NCI-H146 (cell line): ENCODE data around the gene KIF2A.
A peak's percentile ranks its signal among the peaks of the same experiment; 100 is the strongest.

Experiments
- DNase-seq: peaks from one replicate; lab custom pipeline; 2025; lab: John Stamatoyannopoulos, UW

KIF2A gene

DNA sequence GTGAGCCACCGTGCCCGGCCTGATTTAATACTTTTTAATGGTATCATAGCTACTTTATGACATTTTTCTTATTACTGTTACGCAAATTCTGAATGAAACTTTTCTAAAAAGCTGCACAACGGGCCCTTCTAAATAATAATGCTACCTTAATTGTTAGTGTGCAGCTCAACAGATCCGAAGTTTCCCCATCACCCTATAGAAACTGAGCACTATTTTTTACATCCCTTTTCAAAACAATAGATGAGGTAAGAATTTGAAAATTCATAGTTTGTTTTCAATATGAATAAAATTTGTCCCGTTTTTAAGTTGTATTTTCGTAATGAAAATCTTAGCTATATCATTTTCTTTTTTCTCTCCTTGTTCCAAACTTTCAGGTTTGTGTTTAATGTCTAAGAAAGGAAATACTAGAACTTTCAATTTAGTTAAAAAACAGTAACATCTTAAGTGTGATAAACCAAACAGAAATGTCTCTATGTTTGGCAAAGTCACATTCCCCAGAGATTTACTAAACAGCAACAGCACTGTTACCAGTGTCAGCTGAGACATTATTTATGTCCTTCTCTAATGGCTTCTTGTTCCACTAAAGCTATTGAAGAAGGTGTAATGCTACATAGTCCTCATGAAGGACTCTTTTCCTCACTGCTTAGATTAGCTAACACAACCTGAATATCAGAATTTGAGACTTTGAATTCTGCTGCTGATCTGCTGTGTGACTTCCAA is 22.9 kb downstream of the KIF2A start:
- DNase-seq: no peak

GRCh38 chr5:62330302-62330701 is 24.3 kb downstream of the KIF2A start:
- no peak for DNase-seq

- DNase-seq: no peak
Observed at GRCh38 chr5:62331921-62332320, 25.9 kb downstream of the KIF2A start.

- DNase-seq: no peak
Observed at GRCh38 chr5:62333250-62333794, 27.3 kb downstream of the KIF2A start.

GRCh38 chr5:62334082-62334481 is 28.1 kb downstream of the KIF2A start:
- DNase-seq: no peak

GRCh38 chr5:62340392-62340791 is 34.4 kb downstream of the KIF2A start:
- DNase-seq: no peak

- no peak for DNase-seq
Observed at GRCh38 chr5:62340979-62341378, 35.0 kb downstream of the KIF2A start.

DNA sequence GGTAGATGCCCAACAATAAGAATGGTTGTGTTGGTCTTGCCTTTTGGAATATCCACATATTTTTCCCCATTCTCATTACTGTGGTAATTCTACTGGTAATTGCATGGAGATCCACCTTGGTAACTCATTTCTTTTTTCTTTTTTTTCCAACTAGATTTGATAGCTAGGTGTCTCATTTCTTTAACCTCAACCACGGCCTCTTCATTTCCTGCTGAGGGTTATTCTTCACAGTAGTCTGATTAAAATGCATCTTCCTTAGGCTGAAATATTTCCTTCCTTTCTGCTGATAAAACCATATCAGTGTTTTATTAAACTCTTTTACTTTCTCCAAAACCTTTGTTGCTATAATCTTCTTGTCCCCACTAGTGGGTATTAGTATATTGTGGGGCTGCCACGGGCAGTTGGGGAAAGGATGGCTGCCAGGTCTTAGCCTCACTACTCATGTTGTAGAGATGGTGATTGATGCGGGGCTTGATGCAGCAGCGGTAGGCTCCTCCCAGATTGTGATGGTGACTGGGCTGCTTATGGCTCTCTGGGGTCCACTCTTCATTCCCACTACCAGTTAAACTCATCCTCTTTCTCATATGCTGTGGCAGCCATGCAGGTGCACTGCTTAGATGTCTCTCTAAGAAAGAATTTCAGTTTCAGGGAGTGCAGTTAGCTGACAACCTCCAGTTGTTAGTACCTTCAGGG is 35.9 kb downstream of the KIF2A start:
- DNase-seq: no peak

DNA sequence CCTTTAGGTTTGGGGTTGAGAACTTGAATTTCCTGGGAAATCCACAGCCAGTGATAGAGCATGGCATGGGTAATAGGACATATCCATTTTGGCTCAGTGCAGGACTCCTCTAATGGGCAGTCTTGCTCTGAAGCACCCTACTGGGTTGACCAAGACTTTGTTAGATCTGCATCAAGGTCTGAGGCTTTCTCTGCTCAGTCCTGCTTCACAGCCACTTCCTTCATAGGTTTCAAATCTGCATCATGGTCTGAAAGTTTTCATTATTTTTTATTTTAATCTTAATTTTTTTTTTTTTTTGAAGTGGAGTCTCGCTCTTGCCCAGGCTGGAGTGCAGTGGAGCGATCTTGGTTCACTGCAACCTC is 36.5 kb downstream of the KIF2A start:
- no peak for DNase-seq

GRCh38 chr5:62343428-62343827 is 37.4 kb downstream of the KIF2A start:
- DNase-seq: no peak

- no peak for DNase-seq
Observed at GRCh38 chr5:62346748-62347147, 40.7 kb downstream of the KIF2A start.

DNA sequence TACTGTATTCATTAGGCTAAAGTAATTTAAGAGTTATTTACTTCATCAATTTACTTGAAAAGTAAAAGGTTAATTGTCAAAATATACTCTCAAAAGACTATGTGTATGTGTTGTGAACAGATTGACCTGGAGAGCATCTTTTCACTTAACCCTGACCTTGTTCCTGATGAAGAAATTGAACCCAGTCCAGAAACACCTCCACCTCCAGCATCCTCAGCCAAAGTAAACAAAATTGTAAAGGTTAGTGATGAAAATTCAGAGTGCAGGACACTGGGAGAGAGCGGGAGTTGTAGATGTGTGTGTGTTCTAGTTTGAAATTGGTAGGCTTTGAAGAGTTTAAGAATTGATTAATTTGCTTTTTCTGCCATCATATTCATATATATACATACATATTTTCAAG is 41.9 kb downstream of the KIF2A start:
- DNase-seq: no peak

- no peak for DNase-seq
Observed at GRCh38 chr5:62348723-62349481, 42.9 kb downstream of the KIF2A start.

- peak; percentile 36 for DNase-seq
Observed at GRCh38 chr5:62354028-62354874, 48.2 kb downstream of the KIF2A start.

DNA sequence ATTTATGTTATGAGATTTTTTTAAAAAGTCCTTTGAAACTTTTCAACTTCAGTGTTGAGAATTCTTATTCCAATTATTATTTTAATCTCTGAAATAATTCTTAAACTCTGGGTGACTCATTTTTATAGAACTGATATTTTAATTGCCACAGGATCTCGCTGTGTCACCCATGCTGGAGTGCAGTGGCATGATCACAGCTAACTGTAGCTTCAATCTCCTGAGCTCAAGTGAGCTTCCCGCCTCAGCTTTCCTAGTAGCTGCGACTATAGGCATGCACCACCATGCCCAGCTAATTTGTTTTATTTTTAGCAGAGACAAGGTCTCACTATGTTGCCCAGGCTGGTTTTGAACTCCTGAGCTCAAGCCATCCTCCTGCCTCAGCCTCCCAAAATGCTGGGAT is 56.7 kb downstream of the KIF2A start:
- DNase-seq: no peak

DNA sequence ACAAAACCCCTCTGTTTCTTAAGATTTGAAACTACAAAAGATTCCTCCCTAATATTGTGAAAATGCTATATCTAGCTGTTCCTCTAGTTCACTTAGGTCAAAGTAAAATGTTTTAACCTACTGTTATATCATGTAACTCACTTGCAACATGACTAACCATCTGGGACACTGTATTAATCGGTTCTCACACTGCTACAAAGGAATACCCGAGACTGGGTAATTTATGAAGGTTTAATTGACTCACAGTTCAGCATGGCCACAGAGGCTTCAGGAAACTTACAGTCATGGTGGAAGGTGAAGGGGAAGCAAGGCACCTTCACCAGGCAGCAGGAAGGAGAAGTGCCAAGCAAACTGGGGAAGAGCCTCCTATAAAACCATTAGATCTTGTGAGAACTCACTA is 63.0 kb downstream of the KIF2A start:
- DNase-seq: no peak

GRCh38 chr5:62371409-62371808 is 65.4 kb downstream of the KIF2A start:
- no peak for DNase-seq

DNA sequence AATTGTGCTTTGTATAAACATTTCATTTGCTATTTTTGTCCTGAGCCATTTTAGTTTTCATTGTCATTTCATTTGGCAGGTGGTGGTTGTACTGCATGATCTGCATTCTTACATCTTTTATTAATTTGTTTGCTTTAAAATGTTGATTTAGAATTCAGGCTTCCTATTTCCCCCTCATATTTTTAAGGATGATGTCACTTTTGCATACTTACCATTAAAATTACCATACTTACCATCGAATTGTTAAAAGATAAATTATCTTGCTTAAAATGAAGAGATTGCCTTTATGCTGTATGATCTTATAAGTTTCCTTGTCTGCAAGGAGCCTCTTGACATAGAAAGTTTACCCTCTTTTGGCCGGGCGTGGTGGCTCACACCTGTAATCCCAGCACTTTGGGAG is 66.6 kb downstream of the KIF2A start:
- DNase-seq: no peak

- DNase-seq: no peak
Observed at GRCh38 chr5:62373382-62373781, 67.4 kb downstream of the KIF2A start.

- no peak for DNase-seq
Observed at GRCh38 chr5:62374090-62374489, 68.1 kb downstream of the KIF2A start.

DNA sequence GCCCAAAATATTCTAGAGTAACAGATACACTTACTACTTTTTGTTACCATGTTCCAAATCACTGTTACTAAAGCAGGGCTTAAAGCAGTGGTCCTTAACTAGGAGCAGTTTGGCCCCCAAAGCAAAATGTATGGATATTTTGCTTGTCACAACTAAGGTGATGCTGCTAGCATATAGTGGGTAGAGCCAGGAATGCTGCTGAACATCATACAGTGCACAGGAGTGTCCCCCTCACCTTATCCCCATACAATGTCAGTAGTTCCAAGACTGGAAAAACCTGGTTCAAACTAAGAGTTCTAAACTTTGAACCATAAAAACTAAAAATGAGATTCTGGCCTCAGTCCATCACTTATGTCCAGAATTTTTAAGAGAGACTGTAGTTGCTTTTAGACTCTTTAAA is 69.6 kb downstream of the KIF2A start:
- no peak for DNase-seq

DNA sequence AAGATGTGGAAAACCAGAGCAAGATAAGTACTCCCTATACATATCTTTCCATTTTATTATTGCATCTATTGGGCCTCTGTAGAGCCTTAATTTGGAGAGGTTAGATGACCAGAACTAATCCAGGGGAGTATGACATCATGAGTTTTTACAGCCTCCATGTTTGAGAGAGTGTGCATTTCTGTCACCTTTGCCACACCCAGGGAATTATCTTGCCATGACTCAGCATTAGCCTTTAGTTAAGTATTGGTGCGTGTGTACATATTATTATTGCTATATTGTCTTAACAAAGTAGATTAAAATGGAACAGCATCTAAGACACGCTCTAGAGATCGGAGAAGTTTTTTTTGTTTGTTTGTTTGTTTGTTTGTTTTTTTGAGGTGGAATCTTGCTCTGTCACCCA is 70.1 kb downstream of the KIF2A start:
- no peak for DNase-seq
